OCI-LY7 (cell line): ENCODE data around the gene TMEM53. TPM values are rescaled to one million over a fixed set of nuclear protein-coding genes. Genes with fewer than 3 reads are reported as not detected.
A peak's percentile ranks its signal among the peaks of the same experiment; 100 is the strongest.

Experiments
- BruUV-seq: library from RNA; stranded (reverse); fragments of 400-500 nt; replicated peaks from 2 replicates; lab custom pipeline; 2021; lab: Mats Ljungman, UMichigan
- CTCF ChIA-PET: fragments of 300-600 bp; sonication (Branson Sonifier 250); formaldehyde crosslinking; loops from one replicate; lab custom pipeline; 2022; ENCODE audit warnings: antibody characterized with exemption; ENCODE audit not compliant: unreplicated experiment; lab: Charles Lee
- POLR2A ChIA-PET: fragments of 300-600 bp; sonication (Branson Sonifier 250); formaldehyde crosslinking; loops from one replicate; lab custom pipeline; 2022; ENCODE audit warnings: antibody characterized with exemption; lab: Charles Lee
- DNase-seq: peaks from one replicate; pipeline ENCODE4 v3.0.0-alpha.2; 2015; ENCODE audit warnings: low spot score
- H2AFZ ChIP-seq: fragments of 200-600 bp; sonication (generic), shearing (Covaris generic); 2 replicates; pipeline ENCODE4 v1.6.1; 2014; ENCODE audit warnings: mild to moderate bottlenecking, antibody characterized with exemption, low read length, moderate library complexity
- H3K27ac ChIP-seq: fragments of 200-600 bp; sonication (generic); 2 replicates; pipeline ENCODE4 v1.5.1; 2014; ENCODE audit warnings: mixed run types, low read depth, mild to moderate bottlenecking, moderate library complexity, low read length, inconsistent platforms; ENCODE audit not compliant: poor library complexity, severe bottlenecking
- H3K36me3 ChIP-seq: fragments of 200-600 bp; sonication (generic); 2 replicates; pipeline ENCODE4 v1.6.1; 2014; ENCODE audit warnings: mild to moderate bottlenecking, antibody characterized with exemption, low read length, moderate library complexity, mixed read lengths; ENCODE audit not compliant: insufficient read depth
- H3K4me1 ChIP-seq: fragments of 200-600 bp; sonication (generic); 2 replicates; pipeline ENCODE4 v1.5.1; 2014; ENCODE audit warnings: mild to moderate bottlenecking, low read length; ENCODE audit not compliant: insufficient read depth, poor library complexity, severe bottlenecking
- H3K4me2 ChIP-seq: fragments of 200-600 bp; sonication (generic); 2 replicates; pipeline ENCODE4 v1.6.1; 2014; ENCODE audit warnings: mild to moderate bottlenecking, low read length
- H3K4me3 ChIP-seq: fragments of 200-600 bp; sonication (generic); 2 replicates; pipeline ENCODE4 v1.5.1; 2014; ENCODE audit warnings: mild to moderate bottlenecking, low read depth, low read length; ENCODE audit not compliant: poor library complexity, severe bottlenecking
- H3K79me2 ChIP-seq: fragments of 200-600 bp; sonication (generic); 2 replicates; pipeline ENCODE4 v1.6.1; 2016; ENCODE audit warnings: low read depth, mild to moderate bottlenecking, low read length, moderate library complexity, mixed read lengths; ENCODE audit not compliant: insufficient read depth
- H3K9me2 ChIP-seq: fragments of 200-600 bp; sonication (generic); 2 replicates; pipeline ENCODE4 v1.6.1; 2016; ENCODE audit warnings: mild to moderate bottlenecking, low read length, mixed read lengths; ENCODE audit not compliant: insufficient read depth
- H3K9me3 ChIP-seq: fragments of 200-600 bp; sonication (generic); 2 replicates; pipeline ENCODE4 v1.6.1; 2014; ENCODE audit warnings: mild to moderate bottlenecking, mixed run types, low read length, mixed read lengths
- H4K20me1 ChIP-seq: fragments of 200-600 bp; sonication (generic); 2 replicates; pipeline ENCODE4 v1.6.1; 2014; ENCODE audit warnings: mild to moderate bottlenecking, antibody characterized with exemption, low read length, moderate library complexity, mixed read lengths; ENCODE audit not compliant: insufficient read depth
- CTCF ChIP-seq: fragments of 200-600 bp; sonication (generic); conservative IDR thresholded peaks from 2 replicates; pipeline ENCODE4 v1.5.1; 2014; ENCODE audit warnings: mild to moderate bottlenecking, antibody characterized with exemption, low read length, moderate library complexity, mixed read lengths
- EZH2phosphoT487 ChIP-seq: fragments of 200-600 bp; sonication (generic); IDR thresholded peaks from 2 replicates; pipeline ENCODE4 v1.6.1; 2018; ENCODE audit warnings: low read depth, borderline replicate concordance, mild to moderate bottlenecking, mixed run types, antibody characterized with exemption, low read length, moderate library complexity, mixed read lengths
- intact Hi-C: fragments of 100-400 bp; cut with micrococcal nuclease; formaldehyde crosslinking; loops from one replicate; pipeline ENCODE4 v1.10.0; 2022; ENCODE audit not compliant: unreplicated experiment
- total RNA-seq, 2 experiments: library from RNA; depleted of rRNA in 1 of 2; stranded (reverse); fragments of >200 nt in 1 of 2; shearing (Covaris generic) in 1 of 2; gene quantifications; 2 replicates each; pipeline ENCODE4 v1.2.3, GENCODE V29; 2014 to 2022

The TMEM53 gene
- total RNA-seq, 2 experiments from 2014 or later, result 6.6 to 8.1 TPM

DNA sequence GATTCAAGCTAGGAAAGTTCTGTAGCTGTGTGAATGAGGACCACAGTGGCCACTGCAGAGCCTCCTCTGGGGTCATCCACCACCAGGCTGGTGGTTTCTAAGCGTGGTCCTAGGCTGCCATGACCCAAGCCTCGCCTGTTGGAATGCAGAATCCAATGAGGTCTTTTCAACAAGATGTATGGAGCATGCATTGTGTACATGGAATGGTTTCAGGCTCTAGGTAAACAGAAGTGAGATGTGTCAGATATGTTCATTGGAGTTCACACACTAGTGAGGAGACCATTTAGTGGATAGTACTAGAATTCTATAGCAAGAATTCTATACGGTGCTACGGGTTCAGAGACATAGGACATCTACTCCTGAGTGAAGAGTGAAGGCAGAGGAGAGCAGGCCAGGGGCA lies 46.0 kb upstream of the TMEM53 start:
- TF ChIP-seq CTCF, result no peak
- TF ChIP-seq EZH2phosphoT487, result no peak
- peak overlapping the region; percentile 10 for H3K4me2 ChIP-seq
- ChIA-PET POLR2A (interaction anchor here (0.6 to 10.3 kb wide), 9 partner anchors 7 to 1379 kb away, joined by 3 to 147 read pairs (median 55); partner anchors contain the start of gene RNU5D-1), CTCF (no interaction called here)
- no peak overlapping the region for H3K4me3 ChIP-seq
- no peaks in the 10 kb centered on the region for H3K79me2 ChIP-seq
- no peaks in the 10 kb centered on the region for H3K9me2 ChIP-seq
- H4K20me1 ChIP-seq, result no peaks in the 10 kb centered on the region
- DNase-seq, result no peak
- H2AFZ ChIP-seq, result no peak overlapping the region
- no peaks in the 10 kb centered on the region for H3K36me3 ChIP-seq
- peaks cover 72% of the 10 kb centered on the region for H3K4me1 ChIP-seq
- H3K27ac ChIP-seq, result peak overlapping the region; percentile 89
- intact Hi-C loops, result loop anchor here (2.0 to 5.0 kb wide), 2 partner anchors 291 to 582 kb away; partner anchors contain the start of gene HECTD3
- H3K9me3 ChIP-seq, result no peaks in the 10 kb centered on the region
- no TSS peak for BruUV-seq

- no peaks in the 10 kb centered on the region for H3K9me2 ChIP-seq
- intact Hi-C loops, result no loop called here
- CTCF ChIA-PET, result no interaction called here
- DNase-seq, result no peak
- no peaks in the 10 kb centered on the region for H3K79me2 ChIP-seq
- POLR2A ChIA-PET, result interaction anchor here (0.6 to 10.3 kb wide), 4 partner anchors 11 to 314 kb away, joined by 3 to 137 read pairs (median 4); partner anchors contain the start of gene RNU5D-1
- peak overlapping the region; percentile 1 for H3K27ac ChIP-seq
- peaks cover 82% of the 10 kb centered on the region for H3K4me1 ChIP-seq
- H3K9me3 ChIP-seq, result no peaks in the 10 kb centered on the region
- H3K4me2 ChIP-seq, result peak overlapping the region; percentile 7; the same call in 1 of the 2 replicates
- no TSS peak for BruUV-seq
- no peak for TF ChIP-seq EZH2phosphoT487
- H4K20me1 ChIP-seq, result no peaks in the 10 kb centered on the region
- no peak overlapping the region for H2AFZ ChIP-seq
- no peak overlapping the region for H3K4me3 ChIP-seq
- no peaks in the 10 kb centered on the region for H3K36me3 ChIP-seq
Measured at GRCh38 chr1:44719318-44719717, 45.0 kb upstream of the TMEM53 start.

GRCh38 chr1:44718091-44718490 lies 43.8 kb upstream of the TMEM53 start:
- POLR2A ChIA-PET, result interaction anchor here (0.6 to 10.3 kb wide), 8 partner anchors 12 to 1280 kb away, joined by 3 to 137 read pairs (median 4); partner anchors contain the start of genes ARMH1, CCDC163, MMACHC and RNU5D-1
- peaks cover 80% of the 10 kb centered on the region for H3K4me1 ChIP-seq
- H3K27ac ChIP-seq, result peak overlapping the region; percentile 7
- no peaks in the 10 kb centered on the region for H3K36me3 ChIP-seq
- H3K79me2 ChIP-seq, result no peaks in the 10 kb centered on the region
- H2AFZ ChIP-seq, result peak overlapping the region; percentile 15; the same call in 1 of the 2 replicates
- H3K9me3 ChIP-seq, result no peaks in the 10 kb centered on the region
- no TSS peak for BruUV-seq
- TF ChIP-seq CTCF (no peak), EZH2phosphoT487 (no peak)
- peak overlapping the region; percentile 50 for H3K4me2 ChIP-seq
- H3K9me2 ChIP-seq, result no peaks in the 10 kb centered on the region
- intact Hi-C loops, result no loop called here
- no peak for DNase-seq
- no peak overlapping the region for H3K4me3 ChIP-seq
- H4K20me1 ChIP-seq, result no peaks in the 10 kb centered on the region
- CTCF ChIA-PET, result no interaction called here
